CD4-positive, alpha-beta T cell treated with Interleukin-17A for 4 hours (primary cell): ENCODE results near the gene ASTN1.
"Not testable (repeated sequence)": the region's sequence is repeated elsewhere in the genome, so short reads cannot be mapped to it uniquely, and the experiment has no call there.

Experiments used
- DNase-seq: peaks from one replicate; pipeline ENCODE4 v3.0.0-alpha.2; 2020; ENCODE audit warnings: mixed read lengths

ASTN1 gene

GRCh38 chr1:177103005-177103852 is 61.3 kb downstream of the ASTN1 start:
- DNase-seq, result no peak

GRCh38 chr1:177092001-177092400 is 72.5 kb downstream of the ASTN1 start:
- DNase-seq, result no peak

GRCh38 chr1:177091040-177091439 is 73.5 kb downstream of the ASTN1 start:
- DNase-seq, result no peak

GRCh38 chr1:177088966-177089365 is 75.5 kb downstream of the ASTN1 start:
- DNase-seq, result no peak

GRCh38 chr1:177082855-177083693 is 81.4 kb downstream of the ASTN1 start:
- no peak for DNase-seq

- no peak for DNase-seq
Observed at GRCh38 chr1:177080564-177080963, 83.9 kb downstream of the ASTN1 start.

GRCh38 chr1:177077734-177078499 is 86.6 kb downstream of the ASTN1 start:
- no peak for DNase-seq

- no peak for DNase-seq
Observed at GRCh38 chr1:177077006-177077405, 87.5 kb downstream of the ASTN1 start.

- not testable (repeated sequence) for DNase-seq
Observed at GRCh38 chr1:177074811-177075210, 89.7 kb downstream of the ASTN1 start.

- no peak for DNase-seq
Observed at GRCh38 chr1:177069490-177069889, 95.0 kb downstream of the ASTN1 start.

- no peak for DNase-seq
Observed at GRCh38 chr1:177067752-177068410, 96.6 kb downstream of the ASTN1 start.

- no peak for DNase-seq
Observed at GRCh38 chr1:177065430-177065829, 99.1 kb downstream of the ASTN1 start.

GRCh38 chr1:177063648-177064047 is 100.9 kb downstream of the ASTN1 start:
- no peak for DNase-seq

GRCh38 chr1:177054542-177054941 is 110.0 kb downstream of the ASTN1 start:
- DNase-seq, result no peak

GRCh38 chr1:177053648-177054047 is 110.9 kb downstream of the ASTN1 start:
- DNase-seq, result no peak

- no peak for DNase-seq
Observed at GRCh38 chr1:177048314-177049069, 116.0 kb downstream of the ASTN1 start.

GRCh38 chr1:177045151-177045550 is 119.4 kb downstream of the ASTN1 start:
- no peak for DNase-seq

GRCh38 chr1:177044390-177044789 is 120.1 kb downstream of the ASTN1 start:
- DNase-seq, result no peak

- no peak for DNase-seq
Observed at GRCh38 chr1:177043597-177043996, 120.9 kb downstream of the ASTN1 start.

GRCh38 chr1:177035586-177035985 is 128.9 kb downstream of the ASTN1 start:
- no peak for DNase-seq

- DNase-seq, result no peak
Observed at GRCh38 chr1:177033628-177034027, 130.9 kb downstream of the ASTN1 start.

GRCh38 chr1:177032434-177032833 is 132.1 kb downstream of the ASTN1 start:
- DNase-seq, result no peak
